ENCODE results near the gene RAB25.
"Not testable (repeated sequence)": the region's sequence is repeated elsewhere in the genome, so short reads cannot be mapped to it uniquely, and the experiment has no call there.

Gene RAB25

GRCh38 chr1:156060937-156061636 is at the start of gene RAB25:
Gene RAB25, plus strand, starts transcription at chr1:156061160. Its CDS starts 241 bp downstream, at chr1:156061401.
- no peak for DNase-seq (ENCODE audit: low read depth in 2 of 2, low spot score in 1 of 2)

DNA sequence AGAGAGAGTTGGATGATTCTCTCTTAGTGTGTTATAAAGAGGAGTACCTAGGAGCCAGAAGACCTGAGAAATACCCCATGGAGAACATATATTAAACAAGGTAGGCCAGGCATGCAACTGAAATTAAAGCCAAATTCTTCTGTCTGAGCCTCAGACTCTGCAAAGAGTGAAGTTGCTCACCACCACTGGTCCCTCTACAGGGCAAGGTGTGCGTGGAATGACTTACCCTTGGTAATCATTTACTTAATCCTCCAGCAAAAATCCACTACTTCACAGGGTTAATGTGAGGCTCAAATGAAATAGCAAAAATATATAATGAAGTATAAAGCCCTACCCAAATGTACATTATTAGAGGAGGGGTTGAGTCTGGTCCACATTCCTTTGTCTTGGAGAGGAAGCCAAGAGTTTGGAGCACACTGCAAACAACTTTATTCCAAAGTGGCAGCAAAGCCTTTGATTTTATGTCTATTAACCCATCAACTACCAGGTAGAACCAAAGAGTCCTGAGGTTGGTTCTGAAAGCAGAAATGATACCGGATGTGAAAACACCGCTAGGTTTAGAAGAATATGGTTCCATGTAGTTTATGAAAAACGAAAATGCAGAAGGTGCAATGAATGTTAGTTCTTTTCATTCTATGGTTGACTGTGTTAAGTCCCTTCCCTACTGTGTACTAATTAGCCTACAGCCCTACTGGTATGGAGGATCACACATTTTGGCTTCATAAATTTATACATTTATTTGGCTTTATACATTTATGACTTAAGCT is 48.7 kb upstream of the RAB25 start:
- DNase-seq (ENCODE audit: low read depth in 2 of 2, low spot score in 1 of 2) = no peak

DNA sequence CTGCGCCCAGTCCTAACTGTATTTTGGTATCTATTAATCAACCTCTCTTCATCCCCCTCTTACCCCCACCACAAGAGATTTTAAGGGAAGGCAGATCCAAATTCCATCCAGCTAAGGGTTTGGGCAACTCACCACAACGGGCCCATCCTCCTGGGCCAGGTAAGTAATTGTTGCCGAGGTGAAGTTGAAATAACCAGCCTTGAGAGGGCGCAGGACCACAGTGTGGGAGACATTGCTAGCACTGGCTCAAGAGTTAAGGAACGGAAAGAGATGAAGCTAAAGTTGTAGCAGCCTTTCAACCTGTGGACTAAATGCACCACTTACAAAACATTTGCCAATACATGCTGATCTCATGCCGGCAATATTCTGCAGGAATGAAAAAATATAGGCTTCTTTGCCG is 46.1 kb upstream of the RAB25 start:
- DNase-seq (ENCODE audit: low read depth in 2 of 2, low spot score in 1 of 2) = no peak

- DNase-seq (ENCODE audit: low read depth in 2 of 2, low spot score in 1 of 2) = no peak
These were observed 41.0 kb upstream of the RAB25 start for GRCh38 chr1:156019946-156020292.

- peak; percentile 65 to 68 for DNase-seq (ENCODE audit: low read depth in 2 of 2, low spot score in 1 of 2)
These were observed 40.5 kb upstream of the RAB25 start, which contains the start of gene SSR2 for GRCh38 chr1:156020293-156021092. Gene SSR2, minus strand, starts transcription at chr1:156020951. Its CDS starts 784 bp downstream, at chr1:156020167.

GRCh38 chr1:156021093-156021428 is 39.9 kb upstream of the RAB25 start:
- no peak for DNase-seq (ENCODE audit: low read depth in 2 of 2, low spot score in 1 of 2)

DNA sequence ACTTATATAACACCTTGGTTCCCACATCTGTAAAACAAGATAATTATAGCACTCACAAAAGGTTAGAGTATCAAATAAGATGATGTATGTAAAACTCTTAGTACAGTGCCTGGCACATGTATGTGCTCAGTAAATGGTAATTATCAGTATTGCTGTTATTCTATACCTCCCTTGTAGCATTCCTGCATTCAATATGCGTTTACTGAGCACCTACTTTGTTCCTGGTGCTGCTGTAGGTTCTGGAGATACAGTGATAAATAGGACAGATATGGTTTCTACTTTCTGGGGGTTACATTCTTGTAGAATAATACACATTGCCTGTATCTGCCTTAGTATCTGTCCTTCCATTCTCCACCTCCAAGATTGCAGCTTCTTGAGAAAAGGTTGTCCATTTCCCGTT is 39.0 kb upstream of the RAB25 start:
- DNase-seq (ENCODE audit: low read depth in 2 of 2, low spot score in 1 of 2) = no peak

GRCh38 chr1:156024801-156025200 is 36.2 kb upstream of the RAB25 start:
- DNase-seq (ENCODE audit: low read depth in 2 of 2, low spot score in 1 of 2) = no peak

GRCh38 chr1:156025876-156026275 is 35.1 kb upstream of the RAB25 start:
- DNase-seq (ENCODE audit: low read depth in 2 of 2, low spot score in 1 of 2) = no peak

- no peak for DNase-seq (ENCODE audit: low read depth in 2 of 2, low spot score in 1 of 2)
These were observed 34.4 kb upstream of the RAB25 start for GRCh38 chr1:156026588-156026987.

- no peak for DNase-seq (ENCODE audit: low read depth in 2 of 2, low spot score in 1 of 2)
These were observed 27.9 kb upstream of the RAB25 start for GRCh38 chr1:156033011-156033410.

DNA sequence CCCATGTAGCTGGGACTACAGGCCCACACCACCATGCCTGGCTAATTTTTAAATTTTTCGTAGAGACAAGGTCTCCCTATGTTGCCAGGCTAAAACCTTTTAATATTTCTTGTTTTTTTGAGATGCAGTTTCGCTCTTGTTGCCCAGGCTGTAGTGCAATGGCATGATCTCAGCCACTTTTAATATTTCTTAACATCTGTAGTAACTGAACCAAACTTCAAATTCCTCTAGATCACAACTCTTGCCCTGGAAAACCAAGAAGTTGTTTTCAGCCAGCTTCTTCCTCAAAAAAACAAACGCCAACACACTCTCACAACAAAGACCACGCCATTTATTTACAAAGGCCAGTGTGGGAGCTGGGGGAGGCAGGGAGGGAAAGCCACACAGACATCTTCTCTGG is 26.0 kb upstream of the RAB25 start:
- not testable (repeated sequence) for DNase-seq (ENCODE audit: low read depth in 2 of 2, low spot score in 1 of 2)

DNA sequence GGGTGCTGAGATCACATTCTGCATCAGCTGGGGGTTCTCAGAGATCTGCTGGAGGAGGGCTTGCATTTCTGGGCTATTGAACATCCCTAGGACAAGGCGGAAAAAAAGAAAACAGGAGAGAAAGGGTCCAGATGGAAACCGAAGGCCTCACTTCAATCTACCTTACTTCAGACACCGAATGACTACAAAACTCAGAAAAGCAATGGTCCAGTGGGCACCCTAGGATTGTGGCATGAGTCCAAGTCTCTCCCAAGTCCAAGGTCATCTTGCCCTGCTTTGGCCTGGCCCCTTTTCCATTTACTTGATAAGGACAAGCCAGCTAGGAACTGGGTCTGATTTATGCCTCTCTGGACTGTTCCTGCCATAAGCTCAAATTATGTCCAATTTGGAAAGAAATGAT is 18.1 kb upstream of the RAB25 start:
- DNase-seq (ENCODE audit: low read depth in 2 of 2, low spot score in 1 of 2) = no peak

- DNase-seq (ENCODE audit: low read depth in 2 of 2, low spot score in 1 of 2) = no peak
These were observed 15.9 kb upstream of the RAB25 start for GRCh38 chr1:156045076-156045475.

DNA sequence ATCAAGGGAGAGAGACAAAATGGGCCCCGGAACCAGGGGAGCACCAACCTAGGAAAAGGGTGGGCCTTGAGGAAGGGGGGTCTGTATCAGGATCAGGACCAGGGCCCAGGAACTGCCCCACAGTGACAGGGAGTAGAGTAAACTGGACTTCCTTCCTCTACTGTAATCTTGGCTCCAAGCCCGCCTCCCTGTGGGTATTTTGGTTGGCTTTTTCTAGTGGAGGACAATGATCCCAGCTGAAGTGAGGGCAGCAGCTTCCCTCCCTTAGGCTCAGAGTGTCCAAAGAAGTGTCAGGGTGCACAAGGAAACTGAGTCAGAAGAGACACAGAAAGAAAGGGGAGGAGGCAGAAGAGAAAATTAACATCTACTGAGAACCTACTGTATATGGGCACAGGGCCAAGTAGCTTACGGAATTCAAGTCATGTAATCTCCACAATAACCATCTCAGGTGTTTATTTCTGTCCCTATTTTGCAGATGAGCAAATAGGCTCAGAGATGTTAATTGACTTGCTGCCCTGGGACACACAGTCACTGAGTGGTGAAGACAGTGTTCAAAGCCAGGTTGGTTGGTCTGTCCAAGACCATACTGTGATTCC is 12.2 kb upstream of the RAB25 start:
- no peak for DNase-seq (ENCODE audit: low read depth in 2 of 2, low spot score in 1 of 2)

GRCh38 chr1:156050376-156050775 is 10.6 kb upstream of the RAB25 start:
- DNase-seq (ENCODE audit: low read depth in 2 of 2, low spot score in 1 of 2) = no peak

GRCh38 chr1:156051011-156051725 is 9.8 kb upstream of the RAB25 start:
- no peak for DNase-seq (ENCODE audit: low read depth in 2 of 2, low spot score in 1 of 2)

GRCh38 chr1:156052862-156053767 is 7.8 kb upstream of the RAB25 start:
- peak in 1 of 2 donors; percentile 43 for DNase-seq (ENCODE audit: low read depth in 2 of 2, low spot score in 1 of 2)

DNA sequence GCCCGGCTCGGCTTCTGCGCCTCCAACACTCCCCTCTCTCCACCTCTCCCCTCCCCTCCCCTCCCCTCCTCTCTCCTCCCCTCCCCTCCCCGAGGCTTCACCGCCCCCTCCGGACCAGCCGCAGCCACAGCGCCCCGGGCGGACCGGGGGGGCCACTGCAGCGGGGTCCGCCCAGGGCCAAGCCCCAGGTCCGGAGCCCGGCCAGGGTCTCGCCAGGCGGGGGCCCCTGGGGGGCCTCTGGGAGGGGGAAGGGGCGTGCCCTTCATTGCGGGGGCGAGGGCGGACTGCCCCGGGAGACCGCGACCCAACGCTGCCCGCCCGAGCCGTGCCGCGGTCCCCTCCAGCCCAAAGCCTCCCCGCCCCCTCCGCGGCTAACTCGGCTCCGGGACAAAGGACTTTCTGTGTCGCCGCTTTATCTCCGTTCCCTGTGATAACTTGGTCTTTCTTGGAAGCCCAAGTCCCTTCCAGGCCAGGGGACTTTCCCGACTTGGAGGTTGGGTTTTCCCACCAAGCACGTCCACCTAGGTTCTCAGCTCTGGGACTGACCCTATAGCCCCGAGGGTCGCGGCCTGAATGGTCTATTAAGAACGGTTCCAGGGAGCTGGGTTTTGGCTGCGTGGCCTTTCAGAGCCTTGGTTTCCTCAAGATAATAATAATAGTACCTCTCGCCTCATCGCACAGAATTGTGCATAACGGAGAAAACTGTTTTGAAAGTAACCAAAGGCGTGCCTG is 7.0 kb upstream of the RAB25 start, which contains the start of gene UBQLN4:
Gene UBQLN4, minus strand, starts transcription at position 31 of the 732 bp plus-strand sequence. CDS start 97 bp downstream, outside the sequence.
- DNase-seq (ENCODE audit: low read depth in 2 of 2, low spot score in 1 of 2) = peak; percentile 53 to 77
